ENCODE data around the gene FAM171A1. TPM values are rescaled to one million over a fixed set of nuclear protein-coding genes. Genes with fewer than 3 reads are reported as not detected.
A peak's percentile ranks its signal among the peaks of the same experiment; 100 is the strongest.

Gene FAM171A1
- total and polyA plus RNA-seq, 2 of the 13 experiments (the other 11 are each of a cell fraction or from before 2014, with no cell fraction given), result 21.5 to 34.7 TPM

DNA sequence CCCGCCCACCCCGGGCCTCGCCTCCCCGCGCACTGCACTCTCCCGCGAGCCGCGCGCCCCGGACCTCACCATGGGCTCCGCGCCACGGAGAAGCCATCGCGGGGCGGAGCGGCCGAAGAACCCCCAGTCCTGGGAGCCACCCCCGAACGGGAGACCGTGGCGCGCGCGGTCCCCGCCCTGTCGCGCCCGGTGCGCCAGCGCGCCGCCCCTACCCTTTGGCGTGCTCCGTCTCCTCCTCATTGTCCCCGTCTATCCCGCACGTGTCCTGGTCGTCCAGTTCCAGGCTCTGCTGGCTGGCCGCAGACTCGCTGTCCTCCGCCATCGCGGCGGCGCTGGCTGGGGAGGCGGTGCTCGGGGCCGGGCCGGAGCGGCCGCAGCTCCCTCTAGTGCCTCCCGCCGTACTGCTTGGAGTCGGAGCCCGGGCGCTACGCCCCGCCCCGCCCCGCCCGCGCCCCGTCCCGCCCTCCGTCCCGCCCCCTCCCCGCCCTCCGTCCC is 202.8 kb downstream of the FAM171A1 start, which contains the start of gene NMT2 (continued):
- TF ChIP-seq KAT8 (CRISPR knock-in tag; IDR thresholded peaks at IDR 0.05), result no peak
- peak; percentile 74 for TF ChIP-seq ARNT2 (CRISPR knock-in tag; IDR thresholded peaks at IDR 0.05; ENCODE audit: low read depth)
- TF ChIP-seq ZBTB1 (CRISPR knock-in tag; IDR thresholded peaks at IDR 0.05; ENCODE audit: borderline replicate concordance), result no peak
- no peak for TF ChIP-seq PPARG (CRISPR knock-in tag; conservative IDR thresholded peaks at IDR 0.05)
- TF ChIP-seq ZSCAN25 (CRISPR knock-in tag; IDR thresholded peaks at IDR 0.05), result peak; percentile 13; the same call in 1 of the 2 replicates
- TF ChIP-seq JUND (CRISPR knock-in tag; IDR thresholded peaks at IDR 0.05), result no peak
- TF ChIP-seq ZNF616 (CRISPR knock-in tag; IDR thresholded peaks at IDR 0.05; ENCODE audit: low read depth), result no peak
- TF ChIP-seq BRD4 (CRISPR knock-in tag; IDR thresholded peaks at IDR 0.05), result peak; percentile 48; the same call in 1 of the 2 replicates
- TF ChIP-seq REL (CRISPR knock-in tag; conservative IDR thresholded peaks at IDR 0.05), result peak; percentile 88; the same call in 1 of the 2 replicates
- TF ChIP-seq RNF2 (conservative IDR thresholded peaks at IDR 0.05; ENCODE audit: low read depth), result no peak
- TF ChIP-seq, protein P1, sequence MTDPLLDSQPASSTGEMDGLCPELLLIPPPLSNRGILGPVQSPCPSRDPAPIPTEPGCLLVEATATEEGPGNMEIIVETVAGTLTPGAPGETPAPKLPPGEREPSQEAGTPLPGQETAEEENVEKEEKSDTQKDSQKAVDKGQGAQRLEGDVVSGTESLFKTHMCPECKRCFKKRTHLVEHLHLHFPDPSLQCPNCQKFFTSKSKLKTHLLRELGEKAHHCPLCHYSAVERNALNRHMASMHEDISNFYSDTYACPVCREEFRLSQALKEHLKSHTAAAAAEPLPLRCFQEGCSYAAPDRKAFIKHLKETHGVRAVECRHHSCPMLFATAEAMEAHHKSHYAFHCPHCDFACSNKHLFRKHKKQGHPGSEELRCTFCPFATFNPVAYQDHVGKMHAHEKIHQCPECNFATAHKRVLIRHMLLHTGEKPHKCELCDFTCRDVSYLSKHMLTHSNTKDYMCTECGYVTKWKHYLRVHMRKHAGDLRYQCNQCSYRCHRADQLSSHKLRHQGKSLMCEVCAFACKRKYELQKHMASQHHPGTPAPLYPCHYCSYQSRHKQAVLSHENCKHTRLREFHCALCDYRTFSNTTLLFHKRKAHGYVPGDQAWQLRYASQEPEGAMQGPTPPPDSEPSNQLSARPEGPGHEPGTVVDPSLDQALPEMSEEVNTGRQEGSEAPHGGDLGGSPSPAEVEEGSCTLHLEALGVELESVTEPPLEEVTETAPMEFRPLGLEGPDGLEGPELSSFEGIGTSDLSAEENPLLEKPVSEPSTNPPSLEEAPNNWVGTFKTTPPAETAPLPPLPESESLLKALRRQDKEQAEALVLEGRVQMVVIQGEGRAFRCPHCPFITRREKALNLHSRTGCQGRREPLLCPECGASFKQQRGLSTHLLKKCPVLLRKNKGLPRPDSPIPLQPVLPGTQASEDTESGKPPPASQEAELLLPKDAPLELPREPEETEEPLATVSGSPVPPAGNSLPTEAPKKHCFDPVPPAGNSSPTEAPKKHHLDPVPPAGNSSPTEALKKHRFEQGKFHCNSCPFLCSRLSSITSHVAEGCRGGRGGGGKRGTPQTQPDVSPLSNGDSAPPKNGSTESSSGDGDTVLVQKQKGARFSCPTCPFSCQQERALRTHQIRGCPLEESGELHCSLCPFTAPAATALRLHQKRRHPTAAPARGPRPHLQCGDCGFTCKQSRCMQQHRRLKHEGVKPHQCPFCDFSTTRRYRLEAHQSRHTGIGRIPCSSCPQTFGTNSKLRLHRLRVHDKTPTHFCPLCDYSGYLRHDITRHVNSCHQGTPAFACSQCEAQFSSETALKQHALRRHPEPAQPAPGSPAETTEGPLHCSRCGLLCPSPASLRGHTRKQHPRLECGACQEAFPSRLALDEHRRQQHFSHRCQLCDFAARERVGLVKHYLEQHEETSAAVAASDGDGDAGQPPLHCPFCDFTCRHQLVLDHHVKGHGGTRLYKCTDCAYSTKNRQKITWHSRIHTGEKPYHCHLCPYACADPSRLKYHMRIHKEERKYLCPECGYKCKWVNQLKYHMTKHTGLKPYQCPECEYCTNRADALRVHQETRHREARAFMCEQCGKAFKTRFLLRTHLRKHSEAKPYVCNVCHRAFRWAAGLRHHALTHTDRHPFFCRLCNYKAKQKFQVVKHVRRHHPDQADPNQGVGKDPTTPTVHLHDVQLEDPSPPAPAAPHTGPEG (CRISPR knock-in tag; IDR thresholded peaks at IDR 0.05), result no peak
- TF ChIP-seq HNRNPH1 (optimal IDR thresholded peaks at IDR 0.05; ENCODE audit: low read depth, low read length), result no peak
- TF ChIP-seq, protein P2, sequence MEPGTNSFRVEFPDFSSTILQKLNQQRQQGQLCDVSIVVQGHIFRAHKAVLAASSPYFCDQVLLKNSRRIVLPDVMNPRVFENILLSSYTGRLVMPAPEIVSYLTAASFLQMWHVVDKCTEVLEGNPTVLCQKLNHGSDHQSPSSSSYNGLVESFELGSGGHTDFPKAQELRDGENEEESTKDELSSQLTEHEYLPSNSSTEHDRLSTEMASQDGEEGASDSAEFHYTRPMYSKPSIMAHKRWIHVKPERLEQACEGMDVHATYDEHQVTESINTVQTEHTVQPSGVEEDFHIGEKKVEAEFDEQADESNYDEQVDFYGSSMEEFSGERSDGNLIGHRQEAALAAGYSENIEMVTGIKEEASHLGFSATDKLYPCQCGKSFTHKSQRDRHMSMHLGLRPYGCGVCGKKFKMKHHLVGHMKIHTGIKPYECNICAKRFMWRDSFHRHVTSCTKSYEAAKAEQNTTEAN (CRISPR knock-in tag; conservative IDR thresholded peaks at IDR 0.05), result peak; percentile 62; the same call in 1 of the 2 replicates
- TF ChIP-seq TAF1 (CRISPR knock-in tag; IDR thresholded peaks at IDR 0.05), result peak; percentile 88
- TF ChIP-seq TSC22D2 (CRISPR knock-in tag; IDR thresholded peaks at IDR 0.05; ENCODE audit: borderline replicate concordance), result no peak
- TF ChIP-seq STAG1 (CRISPR knock-in tag; IDR thresholded peaks at IDR 0.05), result peak; percentile 47
- peak; percentile 60; the same call in 1 of the 2 replicates for TF ChIP-seq SALL2 (CRISPR knock-in tag; IDR thresholded peaks at IDR 0.05)
- TF ChIP-seq SP4 (CRISPR knock-in tag; IDR thresholded peaks at IDR 0.05), result peak; percentile 91
- TF ChIP-seq, protein P3, sequence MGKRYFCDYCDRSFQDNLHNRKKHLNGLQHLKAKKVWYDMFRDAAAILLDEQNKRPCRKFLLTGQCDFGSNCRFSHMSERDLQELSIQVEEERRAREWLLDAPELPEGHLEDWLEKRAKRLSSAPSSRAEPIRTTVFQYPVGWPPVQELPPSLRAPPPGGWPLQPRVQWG (CRISPR knock-in tag; IDR thresholded peaks at IDR 0.05; ENCODE audit: borderline replicate concordance, low read depth), result no peak
- 0 out of 2 replicates have a peak, but pooled peaks have one; percentile 36 for TF ChIP-seq ARID2 (CRISPR knock-in tag; IDR thresholded peaks at IDR 0.05; ENCODE audit: borderline replicate concordance)
- peak; percentile 71; the same call in 1 of the 2 replicates for TF ChIP-seq RFXAP (CRISPR knock-in tag; IDR thresholded peaks at IDR 0.05; ENCODE audit: borderline replicate concordance)
- TF ChIP-seq TBX2 (CRISPR knock-in tag; IDR thresholded peaks at IDR 0.05; ENCODE audit: borderline replicate concordance), result peak; percentile 9; the same call in 1 of the 2 replicates
- peak; percentile 63; the same call in 1 of the 2 replicates for TF ChIP-seq HOXA3 (CRISPR knock-in tag; IDR thresholded peaks at IDR 0.05)
- peak; percentile 29; the same call in 1 of the 2 replicates for TF ChIP-seq ZNF256 (CRISPR knock-in tag; conservative IDR thresholded peaks at IDR 0.05)
- no peak for TF ChIP-seq SMARCE1 (IDR thresholded peaks at IDR 0.05; ENCODE audit: borderline replicate concordance)
